Right cardiac atrium (tissue), 5 donors: ENCODE data around the gene CLPTM1L. TPM values are rescaled to one million over a fixed set of nuclear protein-coding genes. Genes with fewer than 3 reads are reported as not detected.

ENCODE experiments used
- ATAC-seq, 2 donors: fragments of 200-7000 bp; cut with Tn5 transposase; one replicate each; pipeline versions ENCODE4 v1.8.0 to v1.9.1; 2020; ENCODE audit warnings: moderate library complexity in 2 of 2, mild to moderate bottlenecking in 1 of 2
- DNase-seq, 3 donors: peaks; one replicate each; pipeline ENCODE4 v3.0.0-alpha.2; 2020
- H3K27ac ChIP-seq: one replicate; pipeline ENCODE4 v1.5.1; 2013; ENCODE audit warnings: mild to moderate bottlenecking, low read length, control low read depth, moderate library complexity
- H3K27me3 ChIP-seq: one replicate; pipeline ENCODE4 v1.6.1; 2013; ENCODE audit not compliant: control insufficient read depth, insufficient read depth
- H3K4me1 ChIP-seq: one replicate; pipeline ENCODE4 v1.6.1; 2013; ENCODE audit warnings: low read length; ENCODE audit not compliant: control insufficient read depth, insufficient read depth
- H3K4me3 ChIP-seq: one replicate; pipeline ENCODE4 v1.5.1; 2013; ENCODE audit warnings: low read length, control low read depth
- H3K9me3 ChIP-seq: one replicate; pipeline ENCODE4 v1.6.1; 2013; ENCODE audit warnings: low read length; ENCODE audit not compliant: control insufficient read depth
- WGBS: extraction: QIAGEN DNeasy Blood & Tissue Kit; methylation state at CpG from one replicate; pipeline ENCODE4 v1.1.7; 2013; 5-methylcytosine and 5-hydroxymethylcytosine counted together
- intact Hi-C, 4 donors: fragments of 100-400 bp; cut with DNase I; formaldehyde crosslinking; loops; one replicate each; pipeline versions ENCODE4 v1.11.0 to v1.14.0; 2022 to 2023
- polyA plus RNA-seq: library from polyadenylated mRNA; stranded (reverse); fragments of 200-250 nt; gene quantifications from one replicate; pipeline ENCODE4 v1.2.3, GENCODE V29; 2013
- total RNA-seq, 4 donors: library from RNA; stranded (reverse); fragmentation: NEBNext Ultra II Directional; extraction: Animal tissue kit (Norgen Biotek cat#: 25700); gene quantifications; one replicate each; pipeline ENCODE4 v1.2.1, GENCODE V29; 2021
- donor health status: healthy with polysubstance abuse.
- donor health status: DM: no; HTN: yes; CAD: no.
- donor health status: DM: no; HTN: no; CAD: no.
- donor health status: DM: no; HTN: yes; CAD: no; lungs with severe emphysema.
- donor health status: DM: yes; HTN: yes; CAD: no.

Gene CLPTM1L
- total and polyA plus RNA-seq, 5 donors = 43.9 to 62.7 (median 47.5) TPM

- Histone ChIP-seq H3K4me1 (no peaks in the 10 kb centered on the region), H3K27me3 (no peaks in the 10 kb centered on the region), H3K27ac (no peak overlapping the region), H3K4me3 (no peak overlapping the region), H3K9me3 (no peaks in the 10 kb centered on the region)
- intact Hi-C loops = no loop called here
- DNase-seq (peak in 1 of 3 donors; percentile 5), ATAC-seq (no peak)
- WGBS = 86% methylated on average over 11 of the region's 11 CpGs
Observed at GRCh38 chr5:1359713-1360112, 14.8 kb upstream of the CLPTM1L start.

- Histone ChIP-seq H3K27ac (no peak overlapping the region), H3K4me3 (no peak overlapping the region), H3K9me3 (no peaks in the 10 kb centered on the region), H3K27me3 (no peaks in the 10 kb centered on the region), H3K4me1 (no peaks in the 10 kb centered on the region)
- intact Hi-C loops = no loop called here
- WGBS = 71% methylated on average over 31 of the region's 31 CpGs
- peak in 1 of 2 donors; percentile 9 for ATAC-seq
- peak in 1 of 3 donors; percentile 39 for DNase-seq
Observed at GRCh38 chr5:1359031-1359645, 14.2 kb upstream of the CLPTM1L start.

GRCh38 chr5:1358726-1359025, 13.8 kb upstream of the CLPTM1L start:
- ATAC-seq (peak in 1 of 2 donors; percentile 40), DNase-seq (no peak)
- Histone ChIP-seq H3K4me3 (no peak overlapping the region), H3K9me3 (no peaks in the 10 kb centered on the region), H3K27me3 (no peaks in the 10 kb centered on the region), H3K27ac (no peak overlapping the region), H3K4me1 (no peaks in the 10 kb centered on the region)
- intact Hi-C loops = no loop called here
- 74% methylated on average over 10 of the region's 10 CpGs for WGBS

GRCh38 chr5:1357946-1358725, 13.2 kb upstream of the CLPTM1L start:
- H3K4me1 ChIP-seq = no peaks in the 10 kb centered on the region
- H3K9me3 ChIP-seq = no peaks in the 10 kb centered on the region
- H3K4me3 ChIP-seq = no peak overlapping the region
- no peak overlapping the region for H3K27ac ChIP-seq
- intact Hi-C loops = no loop called here
- peak in 1 of 3 donors; percentile 39 for DNase-seq
- 84% methylated on average over 25 of the region's 25 CpGs for WGBS
- no peaks in the 10 kb centered on the region for H3K27me3 ChIP-seq
- ATAC-seq = no peak

- 71% methylated on average over 28 of the region's 28 CpGs for WGBS
- no peaks in the 10 kb centered on the region for H3K27me3 ChIP-seq
- no peak overlapping the region for H3K4me3 ChIP-seq
- no peaks in the 10 kb centered on the region for H3K4me1 ChIP-seq
- intact Hi-C loops = no loop called here
- H3K9me3 ChIP-seq = no peaks in the 10 kb centered on the region
- DNase-seq = peak in 1 of 3 donors; percentile 37
- no peak overlapping the region for H3K27ac ChIP-seq
- no peak for ATAC-seq
Observed at GRCh38 chr5:1356873-1357787, 12.2 kb upstream of the CLPTM1L start.

- WGBS = 43% methylated on average over 4 of the region's 4 CpGs
- H3K4me1 ChIP-seq = no peaks in the 10 kb centered on the region
Observed at GRCh38 chr5:1354576-1354975, 9.7 kb upstream of the CLPTM1L start.

GRCh38 chr5:1352231-1353219, 7.6 kb upstream of the CLPTM1L start:
- H3K27ac ChIP-seq = no peak overlapping the region
- peak in 1 of 2 donors; percentile 31 for ATAC-seq
- no peaks in the 10 kb centered on the region for H3K9me3 ChIP-seq
- intact Hi-C loops = no loop called here
- no peak overlapping the region for H3K4me3 ChIP-seq
- DNase-seq = peak in 1 of 3 donors; percentile 13
- WGBS = 67% methylated on average over 10 of the region's 10 CpGs
- no peaks in the 10 kb centered on the region for H3K27me3 ChIP-seq
- H3K4me1 ChIP-seq = no peaks in the 10 kb centered on the region

More at GRCh38 chr5:1354576-1354975, 9.7 kb upstream of the CLPTM1L start:
- DNase-seq (no peak), ATAC-seq (no peak)
- Histone ChIP-seq H3K27ac (no peak overlapping the region), H3K27me3 (no peaks in the 10 kb centered on the region), H3K4me3 (no peak overlapping the region), H3K9me3 (no peaks in the 10 kb centered on the region)
- intact Hi-C loops = no loop called here

- ATAC-seq (no peak), DNase-seq (no peak)
- H3K4me3 ChIP-seq = no peak overlapping the region
- no peak overlapping the region for H3K27ac ChIP-seq
- no peaks in the 10 kb centered on the region for H3K9me3 ChIP-seq
- intact Hi-C loops = no loop called here
- H3K27me3 ChIP-seq = no peaks in the 10 kb centered on the region
- WGBS = 79% methylated on average over 4 of the region's 4 CpGs
- no peaks in the 10 kb centered on the region for H3K4me1 ChIP-seq
Observed at GRCh38 chr5:1351156-1351555, 6.3 kb upstream of the CLPTM1L start.

- no peak for ATAC-seq
- H3K27me3 ChIP-seq = no peaks in the 10 kb centered on the region
- no peak overlapping the region for H3K4me3 ChIP-seq
- H3K27ac ChIP-seq = no peak overlapping the region
- no peaks in the 10 kb centered on the region for H3K9me3 ChIP-seq
- peak in 1 of 3 donors; percentile 33 for DNase-seq
- no peaks in the 10 kb centered on the region for H3K4me1 ChIP-seq
- 38% methylated on average over 12 of the region's 12 CpGs for WGBS
- intact Hi-C loops = no loop called here
Observed at GRCh38 chr5:1349246-1349645, 4.3 kb upstream of the CLPTM1L start.

GRCh38 chr5:1348986-1349245, 4.0 kb upstream of the CLPTM1L start:
- Histone ChIP-seq H3K4me1 (no peaks in the 10 kb centered on the region), H3K27me3 (no peaks in the 10 kb centered on the region), H3K27ac (no peak overlapping the region), H3K9me3 (no peaks in the 10 kb centered on the region), H3K4me3 (no peak overlapping the region)
- DNase-seq = no peak
- ATAC-seq = no peak
- intact Hi-C loops = no loop called here
- WGBS = 53% methylated on average over 1 of the region's 1 CpG
